Activated T-cell treated with anti-CD3 and anti-CD28 coated beads, Interleukin-2, amount 50 U/mL, for 1 hour (primary cell): ENCODE data around the gene TPPP3.
"Not testable (repeated sequence)": the region's sequence is repeated elsewhere in the genome, so short reads cannot be mapped to it uniquely, and the experiment has no call there.

Source experiments
- DNase-seq: peaks from one replicate; pipeline ENCODE4 v3.0.0-alpha.2; 2020

The TPPP3 gene

DNA sequence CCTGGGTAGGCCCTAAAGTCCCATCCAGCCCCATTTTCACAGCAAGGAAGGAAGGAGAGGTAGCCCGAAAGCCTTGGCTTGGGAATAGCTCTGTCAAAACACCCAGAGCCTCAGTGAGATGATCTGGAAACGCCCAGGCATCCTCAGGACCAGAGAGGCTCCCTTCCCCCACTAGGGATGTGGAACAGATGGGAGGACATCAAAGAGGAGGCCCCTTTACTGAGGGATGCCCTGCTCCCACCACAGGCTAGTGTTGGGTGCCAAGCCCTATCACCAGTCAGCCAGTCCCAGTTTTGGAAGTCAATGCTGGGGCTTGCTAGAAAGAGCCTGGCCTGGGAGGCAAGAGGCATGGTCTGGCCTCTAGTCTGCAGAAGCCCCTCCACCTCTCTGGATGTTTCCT, 4.7 kb downstream of the TPPP3 start:
- DNase-seq: no peak

DNA sequence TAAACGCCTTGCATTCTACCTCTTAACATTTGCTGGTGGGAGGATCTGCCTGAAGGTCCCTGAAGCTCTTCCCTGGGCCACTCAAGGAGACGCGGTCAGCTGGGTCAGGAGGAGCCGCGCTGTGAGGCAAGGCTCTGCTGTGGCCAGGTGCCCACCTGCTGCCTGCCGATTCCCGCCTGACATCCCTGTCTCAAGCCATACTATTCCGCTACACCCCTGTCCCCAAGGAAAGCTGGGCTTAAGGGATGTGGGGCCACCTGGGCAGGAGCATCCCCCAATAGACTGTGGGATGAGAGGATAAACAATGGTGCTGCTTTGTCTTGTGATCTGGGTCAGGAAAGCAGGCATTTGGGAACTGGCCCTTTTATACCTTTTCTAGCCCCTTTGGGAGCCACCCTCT, 5.1 kb downstream of the TPPP3 start:
- no peak for DNase-seq

DNA sequence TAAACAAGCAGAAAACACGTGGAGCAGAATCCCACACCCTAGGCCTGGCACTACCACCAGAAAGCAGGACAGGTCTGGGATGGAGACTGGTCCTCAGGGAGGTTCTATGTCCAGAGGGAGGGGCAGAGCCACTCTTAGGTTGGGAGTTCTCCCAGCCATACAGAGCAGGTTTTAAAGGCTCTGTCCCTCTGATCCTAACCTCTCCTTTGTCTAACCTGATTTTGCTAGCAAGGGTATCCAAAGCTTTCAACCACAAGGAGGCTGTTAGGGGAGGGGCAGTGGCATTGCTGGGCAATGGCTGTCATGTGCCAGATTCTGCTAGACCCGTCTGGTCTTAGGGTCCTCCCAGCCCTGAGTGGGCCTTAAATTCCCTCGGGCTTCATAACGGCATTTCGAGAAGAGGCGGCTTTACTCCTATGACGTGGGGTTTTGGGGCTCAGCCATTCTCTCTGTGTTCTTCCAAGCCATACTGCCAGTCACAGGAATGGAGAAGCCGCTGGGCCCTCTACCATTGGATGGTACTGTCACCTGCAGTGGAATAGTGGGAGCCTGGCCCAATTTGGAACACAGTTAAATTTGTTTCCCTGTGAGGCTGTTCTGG, 5.7 kb downstream of the TPPP3 start:
- DNase-seq: no peak

DNA sequence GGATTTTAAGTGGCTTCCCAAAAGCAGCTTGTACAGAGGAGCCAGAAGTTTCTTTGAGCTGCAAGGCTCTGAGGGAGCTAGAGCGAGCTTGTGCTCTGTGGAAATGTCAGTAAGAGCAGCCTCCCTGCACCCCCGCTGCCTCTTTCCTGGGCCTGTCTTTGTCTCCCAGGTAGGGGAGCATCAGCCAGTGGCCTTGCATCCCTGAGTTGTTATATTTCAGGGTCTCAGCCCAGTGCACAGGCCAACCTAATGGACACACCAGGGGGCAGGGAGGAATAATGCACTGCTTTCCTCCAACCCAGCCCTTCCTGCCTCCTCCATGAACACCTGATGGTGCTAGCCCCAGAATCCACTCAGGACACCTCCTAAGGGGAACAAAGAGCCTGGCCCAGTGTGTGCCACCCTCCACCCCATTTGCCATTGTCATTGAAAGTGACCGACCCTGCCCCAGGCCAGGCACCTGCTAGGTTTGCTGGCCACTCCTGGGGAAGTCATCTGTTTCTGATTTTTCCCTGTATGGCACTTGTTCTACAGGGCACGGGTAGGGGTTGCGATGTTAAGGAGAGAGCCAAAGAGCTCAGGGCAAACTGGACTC, 6.3 kb downstream of the TPPP3 start:
- no peak for DNase-seq

DNA sequence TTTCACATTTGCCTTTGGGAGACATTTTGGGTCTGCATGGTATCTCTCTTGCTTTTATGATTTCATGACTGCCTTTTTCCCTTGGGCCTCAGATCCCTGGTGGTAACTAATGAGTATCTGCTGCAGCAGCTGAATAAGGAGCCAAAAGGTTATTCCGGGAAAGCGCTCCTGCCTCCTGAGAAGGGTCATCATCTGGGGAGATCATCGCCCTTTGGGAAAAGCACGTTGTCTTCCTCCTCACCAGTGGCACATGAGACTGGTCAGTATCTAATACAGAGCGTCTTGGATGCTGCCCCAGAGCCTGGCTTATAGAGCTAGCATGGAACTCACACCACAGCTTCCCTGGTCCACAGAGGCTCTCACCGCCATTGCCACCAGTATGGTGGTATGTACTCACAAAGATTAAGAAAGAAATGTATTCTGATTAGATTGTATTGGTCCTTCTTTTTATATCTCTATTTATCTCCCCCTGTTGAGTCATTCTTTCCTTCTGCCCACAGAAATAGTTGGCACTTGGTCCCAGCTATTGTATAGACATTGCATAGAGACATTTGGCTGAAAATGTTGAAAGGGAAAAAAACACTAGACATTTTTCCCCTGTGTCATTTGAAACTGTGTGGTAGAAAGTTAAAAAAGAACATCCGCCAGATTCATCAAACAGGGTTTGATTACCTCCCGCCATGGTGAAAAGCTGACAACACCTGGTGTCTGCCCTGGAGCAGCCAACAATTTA, 8.4 kb downstream of the TPPP3 start:
- no peak for DNase-seq

DNA sequence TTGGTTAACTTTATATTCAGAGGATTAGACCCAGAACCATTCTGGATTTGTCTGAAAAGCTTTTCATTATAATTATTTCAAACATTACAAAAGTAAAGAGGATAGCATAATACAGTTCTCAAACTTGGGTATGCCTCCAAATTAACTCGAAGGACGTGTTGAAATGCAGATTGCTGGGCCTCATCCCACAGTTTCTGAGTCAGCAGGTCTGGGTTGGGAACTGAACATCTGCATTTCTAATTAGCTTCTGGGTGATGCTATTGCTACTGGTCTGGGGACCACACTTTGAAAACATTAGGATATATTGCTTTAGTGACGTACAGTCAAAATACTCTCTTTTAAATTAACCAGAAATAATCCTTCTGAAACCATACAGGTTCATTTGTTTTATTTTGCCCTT, 10.0 kb downstream of the TPPP3 start:
- no peak for DNase-seq

DNA sequence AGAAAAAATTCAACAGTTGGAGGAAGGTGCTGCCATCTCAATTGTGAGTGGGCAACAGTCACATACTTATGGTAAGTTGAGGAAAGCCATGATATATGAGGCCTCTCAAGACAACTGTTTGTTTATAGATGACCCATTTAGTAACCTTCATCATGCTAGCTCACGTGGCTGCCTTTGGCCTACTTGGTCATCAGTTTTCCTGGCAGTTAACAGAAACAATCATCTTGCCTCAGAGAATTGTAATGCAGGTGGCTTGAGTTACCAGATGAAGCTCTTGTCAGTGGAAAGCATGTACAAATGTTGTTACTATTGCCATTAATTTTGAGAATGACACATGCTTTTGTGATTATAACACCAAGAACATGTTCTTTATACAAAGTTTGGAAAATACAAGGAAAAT, 14.7 kb downstream of the TPPP3 start:
- no peak for DNase-seq

DNA sequence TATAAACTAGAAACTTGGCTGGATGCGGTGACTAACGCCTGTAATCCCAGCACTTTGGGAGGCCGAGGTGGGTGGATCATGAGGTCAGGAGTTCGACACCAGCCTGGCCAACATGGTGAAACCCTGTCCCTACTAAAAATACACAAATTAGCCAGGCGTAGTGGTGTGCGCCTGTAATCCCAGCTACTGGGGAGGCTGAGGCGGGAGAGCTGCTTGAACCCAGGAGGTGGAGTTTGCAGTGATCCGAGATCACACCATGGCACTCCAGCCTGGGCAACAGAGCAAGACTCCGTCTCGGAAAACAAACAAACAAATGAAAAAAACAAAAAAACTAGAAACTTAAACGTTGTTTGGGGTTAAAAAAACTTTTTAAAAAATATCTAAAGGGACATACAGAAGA, 17.3 kb downstream of the TPPP3 start:
- not testable (repeated sequence) for DNase-seq

DNA sequence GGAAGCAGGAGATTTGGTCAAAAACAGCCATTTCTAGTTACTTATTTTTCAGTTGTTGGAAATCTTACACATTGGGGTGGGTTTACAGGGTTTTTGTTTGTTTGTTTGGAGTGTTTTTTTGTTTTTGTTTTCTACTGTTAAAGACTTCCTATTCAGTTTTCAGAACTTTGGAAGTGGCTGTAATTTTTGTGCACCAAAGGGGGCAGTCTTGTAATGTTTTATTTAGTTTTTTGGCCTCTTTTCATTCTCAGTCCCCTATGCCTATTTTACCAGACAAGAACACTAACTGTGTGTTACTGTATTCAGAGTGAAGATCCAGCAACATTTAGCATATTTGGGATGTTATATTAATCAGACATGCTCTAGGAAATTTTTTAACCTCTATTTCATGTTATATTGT, 20.6 kb downstream of the TPPP3 start:
- DNase-seq: no peak

DNA sequence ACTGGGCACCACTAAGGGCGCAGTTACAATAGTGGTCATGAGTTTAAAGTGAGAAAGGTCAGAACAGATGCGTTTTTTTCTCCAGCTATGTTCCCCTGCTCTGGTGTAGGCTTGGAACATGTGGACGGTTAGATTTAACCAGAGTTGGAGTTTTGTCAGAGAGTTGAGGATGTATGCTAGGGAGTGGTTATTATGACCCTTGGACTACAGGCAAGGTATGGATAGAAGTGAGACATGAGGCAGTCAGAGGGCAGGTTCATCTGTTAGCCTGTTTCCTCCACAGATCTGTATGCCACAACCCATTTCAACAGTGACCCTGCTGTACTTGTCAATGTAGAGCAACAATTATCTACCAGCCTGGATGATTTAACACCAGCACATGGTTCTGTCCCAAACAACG, 22.6 kb downstream of the TPPP3 start:
- no peak for DNase-seq

DNA sequence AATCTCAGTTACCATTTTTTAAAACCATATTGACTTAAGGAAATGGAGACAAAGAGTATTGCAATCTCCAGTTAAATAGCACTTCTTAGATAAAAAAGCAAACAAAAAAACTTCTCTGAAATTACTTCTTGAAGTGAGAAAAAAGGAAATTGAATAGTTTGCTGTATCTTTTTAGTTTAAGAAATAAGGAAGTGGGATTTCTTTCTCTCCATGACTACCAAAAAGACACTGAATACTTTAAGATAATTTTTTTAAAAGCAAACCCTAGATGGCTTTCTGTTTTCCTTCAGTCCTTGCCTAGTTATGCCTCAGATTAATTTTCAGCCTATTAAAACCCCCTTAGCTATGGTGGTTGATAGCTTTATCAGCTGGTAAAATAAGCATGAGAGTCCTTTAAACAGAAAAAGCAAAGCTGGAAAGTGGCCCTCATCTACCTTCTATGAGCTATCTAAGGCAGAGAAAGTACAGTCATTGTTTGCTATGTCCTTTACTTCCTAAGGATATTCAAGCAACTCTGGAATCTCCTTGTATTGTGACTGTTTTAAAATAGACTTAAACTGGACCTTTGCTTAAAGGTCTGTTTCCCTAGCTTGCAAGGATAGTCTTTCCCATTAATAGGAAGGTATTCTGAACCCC, 28.6 kb downstream of the TPPP3 start:
- no peak for DNase-seq

DNA sequence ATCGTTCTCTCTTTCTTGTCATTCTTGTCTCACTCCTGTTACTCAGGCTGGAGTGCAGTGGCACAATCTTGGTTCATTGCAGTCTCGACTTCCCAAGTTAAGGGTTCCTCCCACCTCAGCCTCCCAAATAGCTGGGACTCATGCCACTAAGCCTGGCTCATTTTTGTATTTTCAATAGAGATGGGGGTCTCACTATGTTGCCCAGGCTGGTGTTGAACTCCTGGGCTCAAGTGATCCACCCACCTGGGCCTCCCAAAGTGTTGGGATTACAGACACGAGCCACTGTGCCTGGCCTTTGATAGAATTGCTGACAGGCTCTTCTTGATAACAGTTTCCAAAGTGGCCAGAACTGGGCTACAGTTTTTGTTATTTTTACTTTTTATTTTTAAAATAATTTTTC, 32.3 kb downstream of the TPPP3 start:
- DNase-seq: no peak

DNA sequence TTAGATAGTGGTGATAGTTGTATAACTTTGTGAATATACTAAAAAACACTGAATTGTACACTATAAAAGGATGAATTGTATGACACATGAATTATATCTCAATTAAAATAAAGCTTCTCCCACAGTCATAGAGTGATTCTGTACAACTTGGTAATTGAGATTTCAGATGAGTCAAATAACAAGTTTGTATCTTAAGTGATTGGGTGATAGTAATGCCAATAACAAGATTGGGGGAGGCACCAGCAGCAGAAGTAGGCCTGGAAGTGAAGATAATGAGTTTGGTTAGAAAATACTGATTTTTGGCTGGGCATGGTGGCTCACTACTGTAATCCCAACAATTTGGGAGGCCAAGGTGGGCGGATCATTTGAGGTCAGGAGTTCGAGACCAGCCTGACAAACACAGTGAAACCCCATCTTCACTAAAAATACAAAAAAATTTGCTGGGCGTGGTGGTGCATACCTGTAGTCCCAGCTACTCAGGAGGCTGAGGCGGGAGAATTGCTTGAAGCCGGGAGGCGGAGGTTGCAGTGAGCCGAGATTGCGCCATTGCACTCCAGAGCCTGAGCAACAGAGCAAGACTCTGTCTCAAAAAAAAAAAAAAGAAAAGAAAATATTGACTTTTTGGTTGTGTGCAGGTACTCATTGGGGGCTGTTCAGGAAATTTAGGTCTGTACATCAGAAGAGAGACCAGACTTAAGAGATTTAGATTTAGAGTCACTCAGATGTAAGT, 33.6 kb downstream of the TPPP3 start:
- not testable (repeated sequence) for DNase-seq

DNA sequence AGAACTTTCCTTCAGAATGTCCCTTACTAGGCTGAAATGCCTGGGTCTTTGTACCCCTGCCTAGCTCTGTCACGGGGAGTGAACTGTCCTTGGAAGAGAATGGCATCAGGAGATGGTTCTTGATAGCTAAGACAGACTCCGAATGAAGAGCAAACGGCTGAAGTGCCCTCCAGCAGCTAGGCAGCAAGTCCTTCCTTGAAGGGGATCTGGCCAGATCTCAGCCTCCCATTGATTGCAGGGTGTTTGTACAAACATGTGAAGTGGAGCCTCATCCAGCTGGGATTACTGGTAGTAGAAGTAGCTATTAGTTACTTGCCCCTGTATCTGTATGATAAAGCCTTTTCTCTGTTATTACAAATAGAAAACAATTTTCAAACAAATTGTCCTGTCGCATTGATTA, 35.7 kb downstream of the TPPP3 start:
- DNase-seq: no peak

DNA sequence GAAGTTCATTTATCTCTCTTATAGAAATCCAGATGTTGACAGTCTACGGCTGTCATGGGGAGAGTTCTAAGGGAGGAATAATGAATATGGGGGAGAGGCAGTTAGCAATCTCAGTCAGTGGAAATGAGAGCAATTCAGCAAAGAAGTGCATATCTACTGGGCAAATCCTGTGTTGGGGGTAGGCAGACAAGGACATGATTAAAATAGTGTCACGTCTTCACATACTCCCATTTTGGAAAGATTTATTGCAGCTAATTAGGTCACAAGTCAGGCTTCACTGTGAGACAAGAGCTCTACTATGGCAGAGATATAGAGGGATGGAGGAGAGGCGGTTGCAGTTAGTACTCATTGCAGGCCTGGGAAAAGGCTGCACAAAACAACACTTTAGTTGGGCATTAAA, 36.9 kb downstream of the TPPP3 start:
- no peak for DNase-seq

DNA sequence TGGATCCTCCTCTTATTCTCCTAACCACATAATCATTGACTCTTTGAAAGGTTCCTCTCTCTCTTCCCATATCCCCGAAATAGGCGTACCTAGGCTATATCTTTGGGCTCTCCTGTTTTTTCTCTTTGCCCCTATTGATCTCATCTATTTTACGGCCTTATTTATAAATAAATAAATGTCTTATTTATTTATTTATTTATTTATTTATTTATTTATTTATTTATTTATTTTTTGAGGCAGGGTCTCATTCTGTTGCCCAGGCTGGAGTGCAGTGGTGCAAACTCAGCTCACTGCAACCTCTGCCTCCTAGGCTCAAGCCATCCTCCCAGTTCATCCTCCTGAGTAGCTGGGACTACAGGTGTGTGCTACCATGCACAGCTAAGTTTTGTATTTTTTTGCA, 40.8 kb downstream of the TPPP3 start:
- DNase-seq: not testable (repeated sequence)

DNA sequence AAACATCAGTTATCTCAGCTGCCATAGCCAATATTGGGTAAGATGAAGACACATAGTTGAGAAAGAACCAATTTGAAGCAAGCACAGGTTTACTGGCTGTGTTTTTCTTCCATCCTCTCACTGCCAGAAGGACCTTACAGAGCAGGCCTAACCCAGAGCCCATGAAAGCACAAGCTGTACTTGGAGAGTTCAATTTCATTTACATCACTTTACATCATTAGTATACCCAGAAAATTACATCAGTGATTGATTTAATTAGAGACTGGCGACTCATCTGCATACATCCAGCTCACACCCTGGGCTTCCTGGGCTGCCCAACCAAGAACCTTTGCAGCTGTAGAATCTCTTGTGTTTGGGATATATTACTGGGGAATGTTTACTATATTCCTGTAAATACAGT, 43.0 kb downstream of the TPPP3 start:
- no peak for DNase-seq

DNA sequence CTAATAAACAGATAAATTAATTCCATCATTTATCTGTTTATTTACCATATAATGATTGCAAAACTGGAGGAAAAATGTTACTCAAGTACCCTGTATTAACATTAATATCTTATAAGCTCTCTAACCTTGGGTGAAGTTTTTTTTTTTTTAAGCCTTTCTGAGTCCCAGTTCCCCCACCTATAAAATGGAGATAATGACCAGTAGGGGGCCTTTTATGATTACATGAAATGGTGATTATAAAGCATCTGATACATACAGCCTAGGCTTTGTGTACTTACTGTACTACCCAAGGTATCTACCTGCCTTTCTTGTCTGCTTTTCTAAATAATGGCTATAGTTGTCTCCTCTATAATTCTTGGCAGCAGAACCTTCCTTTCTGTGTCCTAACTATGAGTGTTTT, 44.1 kb downstream of the TPPP3 start:
- DNase-seq: no peak

DNA sequence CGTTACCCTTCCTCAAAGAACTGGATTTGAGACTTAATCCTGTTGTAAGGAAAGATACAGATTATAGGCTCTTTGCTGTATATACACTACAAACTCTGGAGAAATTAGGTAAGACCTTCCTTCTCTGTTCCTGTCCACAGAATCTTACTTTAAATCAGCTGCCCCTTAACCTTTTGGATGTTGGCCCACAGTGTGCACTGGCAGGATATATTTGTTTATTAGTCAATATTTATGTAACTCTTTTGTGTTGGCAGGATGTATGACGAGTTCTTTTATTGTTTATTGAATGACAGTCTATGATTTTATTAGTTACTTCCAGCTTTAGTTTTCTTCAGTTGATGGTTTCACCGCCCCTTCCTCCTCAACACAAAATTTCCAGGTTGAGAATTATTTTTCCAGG, 47.0 kb downstream of the TPPP3 start:
- no peak for DNase-seq

DNA sequence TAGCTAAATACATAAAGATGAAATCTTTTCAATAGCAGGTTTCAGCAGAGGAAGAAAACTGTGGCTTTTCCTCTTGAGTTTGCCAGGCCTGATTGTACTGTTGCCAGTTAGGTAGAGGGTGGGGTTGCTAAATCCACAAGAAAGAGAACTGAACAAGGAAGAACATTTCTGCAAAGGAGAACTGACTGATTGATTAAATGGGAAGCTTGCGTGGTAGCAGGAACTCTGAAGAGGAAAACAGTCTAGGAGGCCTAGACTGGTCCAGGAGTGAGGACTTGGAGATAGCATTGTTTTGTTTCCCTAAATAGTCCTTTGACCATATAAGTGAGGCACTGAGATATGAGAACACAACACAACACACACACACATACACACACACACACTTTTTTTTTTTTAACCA, 47.9 kb downstream of the TPPP3 start:
- no peak for DNase-seq

DNA sequence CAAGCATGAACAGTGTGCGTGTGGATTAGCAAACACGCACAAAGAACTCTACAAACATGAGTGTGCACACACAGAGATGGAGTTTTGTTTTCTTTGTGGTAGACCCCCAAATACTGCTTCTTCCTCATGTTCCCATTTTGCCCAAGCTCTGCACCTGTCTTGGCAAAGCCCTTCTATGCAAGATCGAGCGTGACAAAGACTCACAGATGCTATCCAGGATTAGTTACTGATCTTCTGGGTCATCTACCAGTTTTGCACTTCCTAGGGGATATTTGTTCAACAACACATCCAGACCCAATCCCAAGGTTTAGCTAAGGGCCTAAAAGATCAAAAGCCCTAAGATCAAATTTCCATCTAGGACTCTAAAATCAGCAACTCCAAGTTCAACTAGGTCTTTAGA, 50.7 kb downstream of the TPPP3 start:
- no peak for DNase-seq

DNA sequence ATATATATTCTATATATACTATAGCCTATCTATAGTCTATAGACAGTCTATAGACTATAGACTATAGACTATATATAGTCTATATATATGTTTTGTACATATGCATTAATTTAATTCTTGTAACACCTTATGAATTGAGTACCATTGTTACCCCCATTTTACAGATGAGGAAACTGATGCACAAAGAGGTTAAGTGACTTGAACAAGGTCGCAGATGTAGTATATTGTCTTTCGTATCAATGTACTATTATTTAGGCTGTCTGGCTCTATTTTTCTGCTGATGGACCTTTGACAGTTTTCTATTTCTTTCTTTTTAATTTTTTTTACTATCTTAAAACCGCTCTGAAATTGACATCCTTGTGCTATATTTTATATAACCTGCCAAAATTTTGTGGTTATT, 52.0 kb downstream of the TPPP3 start:
- DNase-seq: no peak
